Keratinocyte (primary cell): Measurements from ENCODE around the gene NOX5.

Source experiments
- EZH2 ChIP-seq: IDR thresholded peaks from one replicate; pipeline ENCODE4 v1.6.1; 2012; ENCODE audit warnings: inconsistent platforms, mild to moderate bottlenecking, low read length, moderate library complexity
- TF ChIP-seq, protein P1 (sequence below), 3 experiments: IDR thresholded peaks in 1 of 3; conservative IDR thresholded peaks in 1 of 3; optimal IDR thresholded peaks in 1 of 3; 2 replicates in 2 of 3; 3 replicates in 1 of 3; pipeline versions ENCODE3 to v1.5.1; 2011; ENCODE audit warnings: low read length in 3 of 3, mild to moderate bottlenecking in 3 of 3, moderate library complexity in 2 of 3, control low read depth in 1 of 3, inconsistent platforms in 1 of 3; ENCODE audit not compliant: insufficient read depth in 2 of 3; ENCODE audit errors: extremely low read depth in 1 of 3

- TF ChIP-seq, protein P1, sequence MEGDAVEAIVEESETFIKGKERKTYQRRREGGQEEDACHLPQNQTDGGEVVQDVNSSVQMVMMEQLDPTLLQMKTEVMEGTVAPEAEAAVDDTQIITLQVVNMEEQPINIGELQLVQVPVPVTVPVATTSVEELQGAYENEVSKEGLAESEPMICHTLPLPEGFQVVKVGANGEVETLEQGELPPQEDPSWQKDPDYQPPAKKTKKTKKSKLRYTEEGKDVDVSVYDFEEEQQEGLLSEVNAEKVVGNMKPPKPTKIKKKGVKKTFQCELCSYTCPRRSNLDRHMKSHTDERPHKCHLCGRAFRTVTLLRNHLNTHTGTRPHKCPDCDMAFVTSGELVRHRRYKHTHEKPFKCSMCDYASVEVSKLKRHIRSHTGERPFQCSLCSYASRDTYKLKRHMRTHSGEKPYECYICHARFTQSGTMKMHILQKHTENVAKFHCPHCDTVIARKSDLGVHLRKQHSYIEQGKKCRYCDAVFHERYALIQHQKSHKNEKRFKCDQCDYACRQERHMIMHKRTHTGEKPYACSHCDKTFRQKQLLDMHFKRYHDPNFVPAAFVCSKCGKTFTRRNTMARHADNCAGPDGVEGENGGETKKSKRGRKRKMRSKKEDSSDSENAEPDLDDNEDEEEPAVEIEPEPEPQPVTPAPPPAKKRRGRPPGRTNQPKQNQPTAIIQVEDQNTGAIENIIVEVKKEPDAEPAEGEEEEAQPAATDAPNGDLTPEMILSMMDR (optimal IDR thresholded peaks at IDR 0.05 in 1 of 3, IDR thresholded peaks at IDR 0.05 in 1 of 3, conservative IDR thresholded peaks at IDR 0.05 in 1 of 3; ENCODE audit: extremely low read depth in 1 of 3, insufficient read depth in 2 of 3, low read length in 3 of 3): no peak
- no peak for TF ChIP-seq EZH2
Observed at GRCh38 chr15:69072906-69073305, 58.4 kb downstream of the NOX5 start.
